ENCODE results near the gene C3orf70.

Gene C3orf70

GRCh38 chr3:185082829-185083228 is 70.0 kb downstream of the C3orf70 start:
- no peak for DNase-seq

- DNase-seq: no peak
Measured at GRCh38 chr3:185082149-185082548, 70.7 kb downstream of the C3orf70 start.

DNA sequence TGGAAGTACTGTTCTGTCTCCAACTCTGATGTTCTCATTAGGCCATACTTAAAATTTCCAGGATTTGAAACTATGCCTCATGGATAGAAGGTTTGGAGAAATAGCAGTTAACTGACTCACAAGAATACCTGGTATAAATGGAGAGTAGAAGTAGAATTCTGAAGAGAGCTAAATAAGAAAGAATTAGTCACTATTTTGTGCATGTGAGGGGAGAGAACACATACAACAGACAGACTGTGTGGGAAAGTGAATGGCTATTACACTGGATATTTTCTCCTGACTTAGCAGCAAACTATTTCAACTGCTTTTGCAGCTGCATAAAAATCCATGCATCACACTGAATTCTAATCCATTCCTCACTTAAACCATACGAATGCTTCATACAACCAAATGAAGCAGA is 71.3 kb downstream of the C3orf70 start:
- no peak for DNase-seq

GRCh38 chr3:185079625-185080024 is 73.2 kb downstream of the C3orf70 start:
- no peak for DNase-seq

GRCh38 chr3:185076219-185076618 is 76.6 kb downstream of the C3orf70 start:
- no peak for DNase-seq

GRCh38 chr3:185075547-185075946 is 77.3 kb downstream of the C3orf70 start:
- DNase-seq: no peak

DNA sequence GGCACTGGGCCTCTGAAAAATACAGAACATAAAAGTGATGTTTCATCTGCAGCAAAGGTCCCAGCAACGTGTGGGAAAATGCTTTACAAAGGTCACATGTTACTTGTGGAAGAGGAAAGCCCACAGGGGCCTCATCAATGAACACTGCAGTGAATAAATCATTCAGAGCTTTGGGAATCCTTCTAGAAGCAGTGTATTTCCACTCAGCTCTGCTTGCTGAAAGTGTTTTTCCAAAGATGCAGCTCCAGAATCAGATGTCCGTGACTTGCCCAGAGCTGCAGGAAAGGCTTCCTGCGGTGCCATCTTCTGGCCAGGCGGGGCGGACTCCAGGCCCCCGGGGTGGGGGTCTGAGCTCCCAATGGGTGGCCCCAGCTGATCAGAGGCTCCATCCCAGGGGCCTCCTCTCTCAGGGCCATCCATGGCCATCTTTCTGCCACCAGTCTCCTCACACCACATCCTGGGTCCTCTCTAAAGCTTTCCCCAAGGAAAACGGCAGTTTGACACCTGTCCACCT is 81.5 kb downstream of the C3orf70 start:
- no peak for DNase-seq

DNA sequence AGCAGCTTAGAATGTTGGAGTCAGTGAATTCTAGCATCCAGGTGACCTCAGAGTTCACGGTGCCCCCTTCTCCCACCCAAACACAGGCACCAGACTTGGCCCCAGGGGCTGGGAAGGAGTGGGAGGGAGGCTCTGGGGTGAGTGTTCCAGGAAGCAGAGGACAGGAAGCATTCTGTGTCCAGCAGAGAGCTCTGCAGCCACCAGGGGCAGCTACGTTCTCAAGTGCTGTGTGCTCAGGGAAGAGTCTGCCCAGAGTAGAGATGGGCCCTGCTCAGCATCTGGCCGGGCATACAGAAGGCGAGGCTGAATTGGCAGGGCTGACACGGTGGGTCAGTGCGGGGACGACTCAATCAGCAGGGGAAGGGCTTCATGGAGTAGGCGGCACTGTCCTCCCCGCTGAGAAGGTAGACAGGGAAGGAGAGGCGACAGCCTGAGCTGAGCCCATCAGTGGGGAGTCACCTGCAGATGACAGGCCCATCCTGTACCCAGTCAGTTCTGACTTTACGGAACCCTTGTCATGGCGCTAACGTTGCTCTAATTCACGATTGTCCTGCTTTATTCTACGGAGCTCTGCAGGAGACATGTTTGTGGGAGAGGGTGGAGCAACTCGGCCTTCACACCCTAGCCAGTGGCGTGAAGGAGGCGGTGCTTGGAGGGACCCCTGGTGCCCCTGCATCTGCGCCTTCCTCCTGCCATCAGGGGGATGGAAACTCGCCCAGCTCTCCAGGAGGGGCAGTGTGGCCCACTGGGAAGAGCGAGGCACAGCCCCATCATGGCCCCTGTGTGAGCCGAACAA is 82.2 kb downstream of the C3orf70 start:
- no peak for DNase-seq

DNA sequence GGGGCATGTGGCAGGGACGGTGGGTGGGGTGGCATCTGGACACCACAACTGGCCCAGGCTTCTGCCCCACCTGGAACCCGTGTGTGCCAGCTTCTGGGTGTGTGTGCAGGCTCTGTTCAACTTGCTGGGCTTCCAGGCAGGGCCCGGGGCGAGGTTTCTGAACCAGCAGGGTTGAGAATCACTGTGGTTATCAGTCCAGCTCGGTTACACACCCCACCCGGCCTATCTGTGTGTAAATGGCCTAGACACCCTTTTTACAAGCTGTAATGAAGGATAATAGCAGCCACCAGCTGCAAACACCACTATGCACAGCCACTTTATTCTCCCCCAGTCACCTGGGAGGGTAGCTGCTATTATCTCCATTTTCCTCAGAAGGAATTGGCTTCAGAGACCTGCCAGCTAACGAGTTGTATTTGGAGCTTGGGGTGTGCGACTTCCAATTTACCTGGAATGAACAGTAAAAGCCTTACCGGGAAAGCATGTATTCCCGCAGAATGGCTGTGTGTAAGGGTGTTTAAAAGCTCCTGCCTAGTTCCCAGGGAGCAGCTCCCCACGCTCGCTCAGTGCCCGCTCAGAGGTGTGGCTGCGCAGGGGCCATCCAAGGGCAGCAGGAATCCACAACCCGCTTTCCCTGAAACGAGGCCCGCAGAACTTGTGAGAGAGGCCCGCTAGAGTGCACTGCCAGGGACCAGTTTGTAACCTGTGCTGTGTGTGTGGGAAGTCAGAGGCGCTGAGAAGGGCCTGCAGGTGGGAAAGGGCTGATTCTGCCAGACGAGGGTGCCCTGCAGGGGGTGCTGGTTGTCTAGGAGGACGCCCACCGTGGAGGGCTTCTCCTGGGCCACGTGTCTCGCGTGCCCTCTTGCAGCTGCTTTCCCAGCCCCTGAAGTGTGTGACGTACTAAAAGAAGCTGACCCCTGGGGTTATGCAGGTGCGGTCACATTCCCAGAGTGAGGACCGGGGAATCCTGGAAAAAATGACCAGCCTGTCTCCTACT is 83.5 kb downstream of the C3orf70 start:
- no peak for DNase-seq

GRCh38 chr3:185067173-185067572 is 85.7 kb downstream of the C3orf70 start:
- DNase-seq: no peak

- no peak for DNase-seq
Measured at GRCh38 chr3:185066251-185066650, 86.6 kb downstream of the C3orf70 start.

DNA sequence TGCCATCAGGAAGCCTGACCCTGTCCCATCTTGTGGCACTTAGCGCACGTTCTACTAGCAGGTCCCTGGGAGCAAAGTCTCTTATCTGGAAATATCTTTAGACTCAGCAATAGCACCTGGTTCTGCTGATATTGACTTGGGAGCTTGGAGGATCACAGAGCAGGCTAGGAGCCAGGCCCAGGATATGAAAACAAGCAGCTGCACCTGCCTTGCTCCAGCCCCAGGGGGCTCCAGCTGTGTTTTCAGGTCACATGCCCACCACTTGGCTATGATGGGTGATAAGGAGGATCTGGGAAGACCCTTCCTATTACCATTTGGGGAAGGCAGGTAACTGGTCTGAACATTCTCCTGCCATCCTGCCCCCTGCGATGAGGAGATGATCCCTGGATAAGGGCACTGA is 87.8 kb downstream of the C3orf70 start:
- DNase-seq: no peak

DNA sequence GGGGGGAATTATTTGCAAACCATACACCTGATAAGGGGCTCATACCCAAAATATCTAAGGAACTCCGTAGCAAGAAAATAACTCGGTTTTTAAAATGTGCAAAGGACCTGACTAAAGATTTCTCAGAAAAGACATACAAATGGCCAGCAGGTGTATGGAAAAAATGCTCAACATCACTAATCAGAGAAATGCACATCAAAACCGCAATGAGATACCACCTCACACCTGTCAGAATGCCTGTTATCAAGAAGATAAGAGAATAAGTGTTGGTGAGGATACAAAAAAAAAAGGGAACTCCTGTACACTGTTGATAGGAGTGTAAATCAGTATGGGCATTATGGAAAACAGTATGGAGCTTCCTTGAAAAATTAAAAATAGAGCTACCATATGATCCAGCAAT is 89.4 kb downstream of the C3orf70 start:
- no peak for DNase-seq

DNA sequence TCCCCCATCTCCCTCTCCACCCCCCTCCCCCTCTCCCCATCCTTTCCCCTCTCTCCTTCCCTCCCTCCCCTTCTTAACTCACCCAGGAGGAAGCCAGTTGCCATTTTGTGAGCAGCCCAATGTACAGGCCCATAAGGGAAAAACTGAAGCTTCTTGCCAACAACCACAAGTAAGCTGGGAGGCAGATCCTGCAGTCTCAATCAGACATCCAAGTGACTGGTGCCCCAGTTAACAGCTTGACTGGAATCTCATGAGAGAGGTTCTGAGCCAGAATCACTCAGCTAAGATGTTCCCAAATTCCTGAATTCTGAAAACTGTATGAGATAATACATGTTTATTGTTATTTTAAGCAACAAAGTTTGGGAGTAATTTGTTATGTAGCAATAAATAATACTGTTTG is 90.7 kb downstream of the C3orf70 start:
- DNase-seq: no peak

DNA sequence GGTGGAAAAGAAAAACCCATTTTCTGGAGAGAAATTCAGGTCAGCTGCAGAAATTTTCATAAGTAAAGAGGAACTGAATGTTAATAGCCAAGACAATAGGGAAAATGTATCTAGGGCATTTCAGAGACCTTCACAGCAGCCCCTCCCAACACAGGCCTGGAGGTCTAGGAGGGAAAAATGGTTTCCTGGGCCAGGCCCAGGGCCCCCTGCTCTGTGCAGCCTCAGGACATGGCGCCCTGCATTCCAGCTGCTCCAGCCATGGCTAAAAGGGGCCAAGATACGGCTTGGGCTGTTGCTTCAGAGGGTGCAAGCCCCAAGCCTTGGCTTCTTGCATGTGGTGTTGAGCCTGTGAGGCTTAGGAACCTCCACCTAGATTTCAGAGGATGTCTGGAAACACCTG is 92.2 kb downstream of the C3orf70 start:
- DNase-seq: no peak

- DNase-seq: no peak
Measured at GRCh38 chr3:185059766-185060165, 93.1 kb downstream of the C3orf70 start.

- DNase-seq: no peak
Measured at GRCh38 chr3:185058796-185059195, 94.1 kb downstream of the C3orf70 start.

DNA sequence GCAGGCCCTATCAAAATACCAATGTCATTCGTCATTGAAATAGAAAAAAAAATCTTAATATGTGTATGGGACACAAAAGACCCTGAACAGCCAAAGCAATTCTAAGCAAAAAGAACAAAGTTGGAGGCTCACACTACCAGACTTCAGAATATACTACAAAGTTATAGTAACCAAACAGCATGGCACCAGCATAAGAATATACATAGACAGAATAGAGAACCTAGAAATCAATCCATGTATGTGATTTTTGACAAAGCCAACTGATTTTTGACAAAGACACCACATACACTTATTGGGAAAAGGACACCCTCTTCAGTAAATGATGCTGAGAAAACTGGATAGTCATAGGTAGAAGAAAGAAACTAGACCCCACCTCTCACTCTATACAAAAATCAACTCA is 95.0 kb downstream of the C3orf70 start:
- DNase-seq: no peak

- no peak for DNase-seq
Measured at GRCh38 chr3:185056908-185057307, 96.0 kb downstream of the C3orf70 start.

GRCh38 chr3:185052631-185053030 is 100.2 kb downstream of the C3orf70 start:
- no peak for DNase-seq

DNA sequence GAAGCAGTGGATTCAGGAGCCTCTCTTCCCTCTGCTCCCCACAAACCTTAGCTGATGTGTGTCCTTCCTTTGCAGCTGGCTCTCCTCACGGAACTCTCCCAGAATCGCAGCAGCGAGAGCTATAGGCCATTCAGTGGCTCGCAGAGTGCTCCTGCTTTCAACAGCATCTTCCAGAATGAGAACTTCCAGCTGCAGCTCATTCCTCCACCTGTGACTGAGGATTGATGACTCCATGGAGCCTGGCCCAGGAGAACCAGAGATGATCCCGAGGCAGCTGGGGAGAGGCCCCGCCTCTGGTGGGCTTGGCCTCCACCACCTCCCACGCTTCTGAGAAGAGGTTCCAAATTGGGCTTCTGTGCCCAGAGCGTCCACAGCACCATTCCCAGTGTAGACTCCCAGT is 101.1 kb downstream of the C3orf70 start:
- no peak for DNase-seq

- DNase-seq: no peak
Measured at GRCh38 chr3:185049710-185050109, 103.2 kb downstream of the C3orf70 start.

DNA sequence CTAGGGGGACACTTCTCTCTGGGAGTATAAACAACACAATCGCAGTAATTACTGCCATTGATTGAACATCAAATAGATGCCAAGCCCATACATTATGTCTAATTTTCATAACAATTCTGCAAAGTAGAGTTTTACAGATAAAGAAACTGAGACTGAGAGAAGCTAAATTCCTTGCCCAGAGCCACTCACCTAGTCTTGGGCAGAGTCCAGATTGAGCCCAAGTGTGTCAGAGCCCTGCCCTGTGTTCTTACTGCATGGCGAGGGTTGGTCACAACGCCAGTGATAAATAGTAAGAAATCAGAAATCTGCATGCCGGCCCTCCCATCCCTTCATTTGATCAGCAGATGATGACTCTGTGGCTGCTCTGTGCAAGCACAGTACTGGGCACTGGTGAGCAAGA is 106.3 kb downstream of the C3orf70 start:
- no peak for DNase-seq

DNA sequence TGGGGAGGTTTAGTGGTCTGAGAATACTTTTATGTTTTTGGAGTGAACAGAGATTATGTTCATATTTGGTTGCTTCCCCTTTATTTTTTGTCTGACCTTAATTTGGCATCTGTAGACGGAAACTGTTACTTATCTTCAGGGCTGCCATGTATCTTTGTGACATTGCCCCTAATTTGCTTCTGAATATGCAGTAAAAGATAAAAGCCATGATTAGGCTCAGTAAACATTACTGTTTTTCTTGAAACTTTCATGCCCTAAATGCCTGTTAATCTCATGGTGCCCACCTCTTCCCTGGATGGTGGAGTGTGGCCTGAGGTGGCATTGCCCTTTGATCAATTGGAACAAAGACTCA is 106.7 kb downstream of the C3orf70 start:
- DNase-seq: no peak
